ENCODE data around the gene INPP5E.

Gene INPP5E

GRCh38 chr9:136385015-136385414 is 54.6 kb downstream of the INPP5E start:
- DNase-seq (ENCODE audit: low read depth in 2 of 2), result no peak

DNA sequence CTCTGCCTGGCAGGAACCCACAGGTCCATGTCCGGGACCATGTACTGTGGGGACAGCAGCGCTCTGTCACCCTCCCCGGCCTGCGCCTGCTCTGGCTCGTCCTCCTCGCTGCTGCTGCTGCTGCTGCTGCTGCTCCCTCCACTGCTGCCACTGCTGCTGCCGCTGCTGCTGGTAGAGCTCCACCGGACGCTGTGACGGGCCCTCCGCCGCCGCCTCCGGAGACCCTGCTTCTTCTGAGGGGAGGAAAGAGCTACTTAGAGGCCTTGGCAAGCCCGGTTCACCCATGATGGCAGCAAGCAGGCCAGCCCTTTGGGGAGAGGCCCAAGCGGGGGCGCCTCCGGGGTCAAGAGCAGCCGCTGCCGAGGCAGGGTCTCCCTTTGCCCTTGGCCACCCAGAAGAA is 56.2 kb downstream of the INPP5E start:
- no peak for DNase-seq (ENCODE audit: low read depth in 2 of 2)

- DNase-seq (ENCODE audit: low read depth in 2 of 2), result no peak
Observed at GRCh38 chr9:136381966-136382513, 57.6 kb downstream of the INPP5E start.

DNA sequence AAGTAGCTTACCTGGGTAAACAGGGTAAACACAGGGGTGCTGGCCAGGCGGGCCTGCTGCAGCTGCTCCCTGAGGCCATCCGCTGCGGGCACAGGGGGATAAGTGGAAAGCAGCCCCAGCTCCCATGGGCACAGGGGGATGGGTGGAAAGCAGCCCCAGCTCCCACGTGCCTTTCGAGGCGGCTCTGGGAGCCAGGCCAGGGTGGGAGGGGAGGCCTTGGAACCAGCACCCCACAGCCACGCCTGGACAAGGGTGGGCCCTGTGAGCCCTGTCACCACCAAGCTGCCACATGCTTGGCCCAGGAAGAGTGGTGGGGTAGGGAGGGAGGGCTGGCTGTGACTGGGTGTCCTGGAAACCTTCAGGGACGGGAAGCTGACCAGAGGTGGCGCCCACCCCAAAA is 58.3 kb downstream of the INPP5E start:
- DNase-seq (ENCODE audit: low read depth in 2 of 2), result no peak

DNA sequence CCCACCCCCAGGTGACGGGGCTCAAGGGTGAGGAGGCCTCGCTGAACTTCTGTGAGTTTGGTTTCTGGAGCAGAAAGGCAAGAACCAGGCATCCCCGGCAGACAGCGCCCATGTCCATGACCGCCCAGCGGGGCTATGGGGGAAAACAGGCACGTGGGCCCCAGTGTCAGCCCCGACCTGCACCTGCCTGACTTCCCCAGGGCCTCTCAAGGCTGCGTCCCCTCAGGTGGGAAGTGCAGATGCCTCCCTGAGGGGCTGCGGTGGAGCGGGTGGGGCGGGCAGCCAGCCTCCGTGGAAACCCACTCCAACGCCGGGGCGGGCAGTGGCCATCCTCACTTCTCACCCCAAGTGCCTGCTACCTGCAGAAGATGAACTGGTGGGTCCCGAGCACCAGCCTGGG is 59.3 kb downstream of the INPP5E start:
- DNase-seq (ENCODE audit: low read depth in 2 of 2), result no peak

- DNase-seq (ENCODE audit: low read depth in 2 of 2), result no peak
Observed at GRCh38 chr9:136379891-136380290, 59.8 kb downstream of the INPP5E start.

- DNase-seq (ENCODE audit: low read depth in 2 of 2), result no peak
Observed at GRCh38 chr9:136379401-136379800, 60.2 kb downstream of the INPP5E start.

GRCh38 chr9:136379003-136379287 is 60.7 kb downstream of the INPP5E start:
- no peak for DNase-seq (ENCODE audit: low read depth in 2 of 2)

Measured in stimulated activated CD8-positive, alpha-beta memory T cell treated with anti-CD3 and anti-CD28 coated beads, Interleukin-2, amount 100 ng/mL, for 1 hour (primary cell).